ENCODE measurements around the gene DYSF.

The DYSF gene

GRCh38 chr2:71504611-71505010 is 51.2 kb downstream of the DYSF start:
- ChIA-PET CTCF (interaction anchor here (0.6 to 4.1 kb wide), 3 partner anchors 45 to 205 kb away, joined by 3 to 23 read pairs (median 3); no protein-coding TSS in a partner anchor), POLR2A (interaction anchor here (1.2 kb wide), 1 partner anchor 173 kb away, joined by 5 read pairs; the partner anchor contains the start of gene ZNF638)
- TF ChIP-seq ZNF555 (tag by site-specific recombination; conservative IDR thresholded peaks at IDR 0.05) (no peak), ZBTB48 (tag by site-specific recombination; IDR thresholded peaks at IDR 0.05) (no peak), ZBTB11 (tag by site-specific recombination; conservative IDR thresholded peaks at IDR 0.05; ENCODE audit: low read depth) (no peak), ZNF157 (tag by site-specific recombination; IDR thresholded peaks at IDR 0.05) (no peak)
- TF ChIP-seq, protein P1, sequence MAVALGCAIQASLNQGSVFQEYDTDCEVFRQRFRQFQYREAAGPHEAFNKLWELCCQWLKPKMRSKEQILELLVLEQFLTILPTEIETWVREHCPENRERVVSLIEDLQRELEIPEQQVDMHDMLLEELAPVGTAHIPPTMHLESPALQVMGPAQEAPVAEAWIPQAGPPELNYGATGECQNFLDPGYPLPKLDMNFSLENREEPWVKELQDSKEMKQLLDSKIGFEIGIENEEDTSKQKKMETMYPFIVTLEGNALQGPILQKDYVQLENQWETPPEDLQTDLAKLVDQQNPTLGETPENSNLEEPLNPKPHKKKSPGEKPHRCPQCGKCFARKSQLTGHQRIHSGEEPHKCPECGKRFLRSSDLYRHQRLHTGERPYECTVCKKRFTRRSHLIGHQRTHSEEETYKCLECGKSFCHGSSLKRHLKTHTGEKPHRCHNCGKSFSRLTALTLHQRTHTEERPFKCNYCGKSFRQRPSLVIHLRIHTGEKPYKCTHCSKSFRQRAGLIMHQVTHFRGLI (tag by site-specific recombination; IDR thresholded peaks at IDR 0.05) = no peak
- no peak overlapping the region for H3K27ac ChIP-seq (ENCODE audit: extremely low read depth, low read depth, low read length)
- H3K36me3 ChIP-seq (ENCODE audit: control insufficient read depth in 2 of 2, insufficient read depth in 1 of 2, low read length in 2 of 2) = no peaks in the 10 kb centered on the region
- H3K9me3 ChIP-seq (ENCODE audit: control insufficient read depth, insufficient read depth, low read depth, low read length) = no peaks in the 10 kb centered on the region
- H3K4me1 ChIP-seq (ENCODE audit: control insufficient read depth, insufficient read depth, low read length) = no peaks in the 10 kb centered on the region
- H3K4me3 ChIP-seq (ENCODE audit: low read depth, low read length) = no peak overlapping the region

GRCh38 chr2:71505086-71505769 is 51.9 kb downstream of the DYSF start:
- H3K27ac ChIP-seq (ENCODE audit: extremely low read depth, low read depth, low read length) = no peak overlapping the region
- no peaks in the 10 kb centered on the region for H3K4me1 ChIP-seq (ENCODE audit: control insufficient read depth, insufficient read depth, low read length)
- no peaks in the 10 kb centered on the region for H3K9me3 ChIP-seq (ENCODE audit: control insufficient read depth, insufficient read depth, low read depth, low read length)
- CTCF ChIA-PET = interaction anchor here (0.6 to 4.1 kb wide), 5 partner anchors 45 to 283 kb away, joined by 3 to 23 read pairs (median 4); no protein-coding TSS in a partner anchor
- no peak overlapping the region for H3K4me3 ChIP-seq (ENCODE audit: low read depth, low read length)
- POLR2A ChIA-PET = interaction anchor here (1.2 to 1.3 kb wide), 2 partner anchors 174 to 278 kb away, joined by 5 to 6 read pairs; partner anchors contain the start of genes PAIP2B and ZNF638
- no peaks in the 10 kb centered on the region for H3K36me3 ChIP-seq (ENCODE audit: control insufficient read depth in 2 of 2, insufficient read depth in 1 of 2, low read length in 2 of 2)
- peak; percentile 89; the same call in 1 of the 2 replicates for TF ChIP-seq ZNF544 (tag by site-specific recombination; IDR thresholded peaks at IDR 0.05)
- no peak for TF ChIP-seq ZNF426 (tag by site-specific recombination; IDR thresholded peaks at IDR 0.05)
- no peak for TF ChIP-seq IKZF3 (tag by site-specific recombination; IDR thresholded peaks at IDR 0.05)
- peak; percentile 53; the same call in 1 of the 2 replicates for TF ChIP-seq ZNF660 (tag by site-specific recombination; IDR thresholded peaks at IDR 0.05)
- no peak for TF ChIP-seq FEZF1 (tag by site-specific recombination; IDR thresholded peaks at IDR 0.05)
- TF ChIP-seq PRDM10 (tag by site-specific recombination; IDR thresholded peaks at IDR 0.05) = no peak
- TF ChIP-seq ZFP69B (tag by site-specific recombination; IDR thresholded peaks at IDR 0.05) = no peak
- TF ChIP-seq ZNF600 (tag by site-specific recombination; IDR thresholded peaks at IDR 0.05) = no peak
- peak; percentile 82; the same call in 1 of the 2 replicates for TF ChIP-seq MZF1 (tag by site-specific recombination; IDR thresholded peaks at IDR 0.05; ENCODE audit: borderline replicate concordance)
- no peak for TF ChIP-seq ZNF768 (tag by site-specific recombination; IDR thresholded peaks at IDR 0.05)
- TF ChIP-seq ZNF37A (tag by site-specific recombination; IDR thresholded peaks at IDR 0.05) = peak; percentile 24; the same call in 1 of the 2 replicates
- no peak for TF ChIP-seq ZEB2 (tag by site-specific recombination; IDR thresholded peaks at IDR 0.05)
- TF ChIP-seq ZNF785 (tag by site-specific recombination; IDR thresholded peaks at IDR 0.05) = no peak
- TF ChIP-seq ZNF510 (tag by site-specific recombination; IDR thresholded peaks at IDR 0.05; ENCODE audit: insufficient replicate concordance) = no peak
- no peak for TF ChIP-seq KLF16 (tag by site-specific recombination; IDR thresholded peaks at IDR 0.05)
- no peak for TF ChIP-seq ZNF561 (tag by site-specific recombination; IDR thresholded peaks at IDR 0.05; ENCODE audit: borderline replicate concordance)
- no peak for TF ChIP-seq YY1 (tag by site-specific recombination; IDR thresholded peaks at IDR 0.05)
- peak; percentile 12; the same call in 1 of the 2 replicates for TF ChIP-seq ZNF112 (tag by site-specific recombination; IDR thresholded peaks at IDR 0.05)
- no peak for TF ChIP-seq KLF17 (tag by site-specific recombination; IDR thresholded peaks at IDR 0.05)
- TF ChIP-seq ZFHX2 (tag by site-specific recombination; conservative IDR thresholded peaks at IDR 0.05) = no peak

Measured in HEK293 (cell line).